A673 (cell line): Measurements from ENCODE around the gene ST3GAL2.

ENCODE experiments used
- EZH2 ChIP-seq: fragments of 200-600 bp; sonication (generic); IDR thresholded peaks from 2 replicates; pipeline ENCODE4 v1.6.1; 2017; ENCODE audit warnings: borderline replicate concordance, low read depth, mild to moderate bottlenecking, mixed read lengths, antibody characterized with exemption, low read length; ENCODE audit not compliant: poor library complexity, severe bottlenecking
- TF ChIP-seq, protein P1 (sequence below): fragments of 300-800, 200-600 bp; sonication (generic); conservative IDR thresholded peaks from 2 replicates; pipeline ENCODE4 v1.5.1; 2017; ENCODE audit warnings: low read depth, mild to moderate bottlenecking, antibody characterized with exemption, low read length, moderate library complexity, mixed read lengths

DNA sequence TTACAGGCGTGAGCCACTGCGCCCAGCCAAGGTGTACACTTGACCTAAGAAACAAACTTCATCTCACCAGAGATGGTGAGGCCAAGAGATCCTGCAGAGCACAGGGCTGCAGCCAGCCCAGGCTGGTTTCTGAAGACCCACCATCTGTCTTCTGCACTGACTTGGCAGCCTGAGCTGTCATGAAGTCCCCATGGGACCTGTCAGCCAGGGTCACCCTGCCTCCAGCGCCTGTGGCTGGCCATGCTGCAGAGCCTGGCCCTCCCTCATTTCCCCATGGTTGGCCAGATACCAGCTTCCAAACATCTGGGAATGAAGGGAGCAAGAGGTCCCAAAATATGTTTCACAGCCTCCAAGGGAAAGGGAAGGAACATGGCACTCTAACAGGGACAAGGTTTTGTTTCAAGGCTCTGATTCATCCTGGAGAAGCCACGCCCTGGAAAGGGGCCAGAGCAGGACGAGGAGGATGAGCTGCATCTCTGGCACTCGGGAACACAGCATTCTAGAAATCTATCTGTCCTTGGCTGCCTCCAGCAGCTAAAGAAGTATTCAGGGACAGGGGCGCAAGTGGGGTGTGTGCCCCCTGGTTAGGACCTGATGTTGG, 46.9 kb downstream of the ST3GAL2 start:
- TF ChIP-seq, protein P1, sequence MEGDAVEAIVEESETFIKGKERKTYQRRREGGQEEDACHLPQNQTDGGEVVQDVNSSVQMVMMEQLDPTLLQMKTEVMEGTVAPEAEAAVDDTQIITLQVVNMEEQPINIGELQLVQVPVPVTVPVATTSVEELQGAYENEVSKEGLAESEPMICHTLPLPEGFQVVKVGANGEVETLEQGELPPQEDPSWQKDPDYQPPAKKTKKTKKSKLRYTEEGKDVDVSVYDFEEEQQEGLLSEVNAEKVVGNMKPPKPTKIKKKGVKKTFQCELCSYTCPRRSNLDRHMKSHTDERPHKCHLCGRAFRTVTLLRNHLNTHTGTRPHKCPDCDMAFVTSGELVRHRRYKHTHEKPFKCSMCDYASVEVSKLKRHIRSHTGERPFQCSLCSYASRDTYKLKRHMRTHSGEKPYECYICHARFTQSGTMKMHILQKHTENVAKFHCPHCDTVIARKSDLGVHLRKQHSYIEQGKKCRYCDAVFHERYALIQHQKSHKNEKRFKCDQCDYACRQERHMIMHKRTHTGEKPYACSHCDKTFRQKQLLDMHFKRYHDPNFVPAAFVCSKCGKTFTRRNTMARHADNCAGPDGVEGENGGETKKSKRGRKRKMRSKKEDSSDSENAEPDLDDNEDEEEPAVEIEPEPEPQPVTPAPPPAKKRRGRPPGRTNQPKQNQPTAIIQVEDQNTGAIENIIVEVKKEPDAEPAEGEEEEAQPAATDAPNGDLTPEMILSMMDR, result no peak
- no peak for TF ChIP-seq EZH2
